GM18907 (cell line): ENCODE data around the gene SERPINC1.
"Not testable (repeated sequence)": the region's sequence is repeated elsewhere in the genome, so short reads cannot be mapped to it uniquely, and the experiment has no call there.

Source experiments
- ATAC-seq: cut with Tn5 transposase; IDR thresholded peaks from one replicate; pipeline ENCODE4 v1.9.1; 2021; ENCODE audit warnings: mild to moderate bottlenecking, moderate library complexity; ENCODE audit not compliant: unreplicated experiment

Gene SERPINC1

GRCh38 chr1:173917149-173917548, at the start of gene SERPINC1:
Gene SERPINC1, minus strand, starts transcription at chr1:173917327. Its CDS starts 68 bp downstream, at chr1:173917259.
- no peak for ATAC-seq

DNA sequence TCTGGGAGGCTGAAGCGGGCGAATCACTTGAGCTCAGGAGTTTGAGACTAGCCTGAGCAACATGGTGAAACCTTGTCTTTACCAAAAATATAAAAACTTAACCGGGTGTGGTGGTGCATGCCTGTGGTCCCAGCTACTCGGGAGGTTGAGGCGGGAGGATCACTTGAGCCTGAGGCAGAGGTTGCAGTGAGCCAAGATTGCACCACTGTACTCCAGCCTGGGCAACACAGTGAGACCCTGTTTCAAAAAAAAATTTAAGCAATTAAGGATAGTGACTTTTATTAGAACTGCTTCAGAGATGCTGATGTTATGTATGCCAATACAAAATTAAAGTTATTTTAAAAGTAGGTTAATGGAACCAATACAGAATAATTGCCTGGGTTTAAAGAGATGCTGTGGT, 48.8 kb upstream of the SERPINC1 start:
- not testable (repeated sequence) for ATAC-seq

DNA sequence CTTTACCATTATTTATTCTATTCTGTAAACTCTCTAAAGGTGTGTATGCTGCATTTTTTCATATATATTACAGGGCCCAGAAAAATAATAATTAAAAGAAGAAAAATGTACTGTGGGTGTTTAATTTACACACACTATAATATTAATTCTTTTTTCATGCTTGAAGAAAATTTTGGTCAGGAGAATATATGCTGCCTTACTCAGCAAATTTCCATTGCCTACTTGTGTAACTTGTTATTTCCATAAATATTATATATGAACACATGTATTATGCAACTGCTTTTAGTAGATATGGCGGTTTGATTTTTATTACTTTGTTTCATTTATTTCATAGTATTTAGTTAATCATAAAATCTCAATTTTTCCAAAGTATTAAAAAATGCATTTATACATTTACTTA, 46.4 kb upstream of the SERPINC1 start:
- ATAC-seq: no peak

- no peak for ATAC-seq
Measured at GRCh38 chr1:173960625-173961024, 43.5 kb upstream of the SERPINC1 start.

GRCh38 chr1:173954179-173954578, 37.1 kb upstream of the SERPINC1 start:
- ATAC-seq: no peak

DNA sequence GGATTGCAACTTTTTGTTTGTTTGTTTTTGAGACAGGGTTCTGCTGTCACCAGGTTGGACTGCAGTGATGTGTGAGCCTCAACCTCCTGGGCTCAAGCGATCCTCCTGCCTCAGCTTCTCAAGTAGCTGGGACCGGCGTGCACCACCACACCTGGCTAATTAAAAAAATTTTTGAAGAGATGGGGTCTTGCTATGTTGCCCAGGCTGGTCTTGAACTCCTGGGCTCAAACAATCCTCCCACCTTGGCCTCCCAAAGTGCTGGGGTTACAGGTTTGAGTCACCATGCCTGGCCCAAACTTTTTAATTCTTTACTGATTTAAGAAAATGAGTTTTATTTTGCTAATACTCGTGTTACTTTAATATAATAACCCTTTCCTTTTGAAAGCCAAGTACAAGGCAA, 31.5 kb upstream of the SERPINC1 start:
- no peak for ATAC-seq

DNA sequence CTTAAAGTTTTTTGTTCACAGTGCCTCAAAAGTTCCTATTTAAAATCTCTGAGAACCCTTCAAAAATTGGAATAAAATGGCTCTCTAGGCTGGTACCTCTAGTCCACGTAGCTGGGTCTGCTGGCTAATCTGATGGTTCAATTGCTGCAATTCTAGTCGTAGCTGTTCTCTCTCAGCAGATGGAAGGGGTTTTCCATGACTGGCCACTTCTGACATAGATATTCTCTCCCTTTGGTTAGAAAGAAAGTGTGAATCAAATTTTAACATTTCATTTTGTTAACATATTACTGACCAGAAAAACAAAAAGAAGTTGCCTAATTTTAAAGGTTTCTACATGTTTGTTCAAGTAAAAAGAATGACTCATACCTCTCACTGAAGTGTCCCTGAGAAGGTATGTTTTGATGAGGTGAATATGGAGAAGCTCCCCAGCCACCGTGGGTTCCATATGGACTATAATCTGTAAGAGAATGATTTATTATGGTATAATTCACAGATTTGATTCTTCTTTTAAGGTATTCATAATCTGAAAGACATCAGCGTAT, 29.3 kb upstream of the SERPINC1 start:
- no peak for ATAC-seq

DNA sequence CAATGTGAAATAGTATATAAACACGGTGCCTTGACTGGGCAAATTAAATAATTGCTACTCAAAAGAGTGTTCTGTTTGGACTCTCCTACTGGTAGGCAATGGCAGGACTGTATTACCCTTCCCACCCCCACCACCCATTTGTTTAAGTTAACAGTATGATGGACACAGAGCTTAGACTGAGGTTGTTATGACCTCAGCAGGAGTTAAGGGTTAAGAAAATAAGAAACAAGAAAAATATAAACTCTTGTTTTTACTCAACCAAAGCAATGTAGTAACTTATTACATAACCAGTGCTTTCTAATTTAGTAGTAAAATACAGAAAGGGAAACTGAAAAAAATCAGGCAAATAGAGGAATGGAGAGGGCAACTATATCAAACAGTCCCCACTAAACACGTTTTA, 19.9 kb upstream of the SERPINC1 start:
- ATAC-seq: peak; percentile 52

DNA sequence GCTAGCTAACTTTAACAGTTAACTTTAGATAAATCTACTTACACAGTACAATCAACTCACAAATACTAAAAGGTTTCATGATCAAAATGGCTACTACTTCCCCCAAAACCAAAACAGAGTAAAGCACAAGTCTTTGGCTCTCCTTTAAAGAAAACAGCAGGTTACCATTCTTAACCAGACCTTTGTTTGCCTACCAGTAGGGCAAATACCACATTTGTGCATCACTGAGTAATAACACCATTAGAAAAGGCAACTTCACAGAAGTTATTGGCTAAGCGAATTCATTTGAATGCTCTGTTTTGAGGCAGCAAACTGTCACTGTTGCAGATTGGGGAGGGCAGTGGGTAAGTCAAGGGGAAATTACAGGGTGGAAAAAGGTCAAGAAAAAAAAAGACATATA, 17.3 kb upstream of the SERPINC1 start:
- ATAC-seq: no peak

DNA sequence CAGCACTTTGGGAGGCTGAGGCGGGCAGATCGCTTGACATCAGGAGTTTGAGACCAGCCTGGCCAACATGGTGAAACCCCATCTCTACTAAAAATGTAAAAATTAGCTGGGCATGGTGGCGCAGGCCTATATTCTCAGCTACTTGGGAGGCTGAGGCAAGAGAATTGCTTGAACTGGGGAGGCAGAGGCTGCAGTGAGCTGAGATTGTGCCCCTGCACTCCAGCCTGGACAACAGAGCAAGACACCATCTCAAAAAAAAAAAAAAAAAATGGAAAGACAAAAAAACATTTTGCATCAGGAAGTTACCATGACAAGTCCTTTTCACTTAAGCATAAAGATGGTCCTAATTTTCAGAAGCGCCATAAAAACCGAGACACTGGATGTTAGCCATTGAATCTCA, 13.4 kb upstream of the SERPINC1 start:
- ATAC-seq: not testable (repeated sequence)

DNA sequence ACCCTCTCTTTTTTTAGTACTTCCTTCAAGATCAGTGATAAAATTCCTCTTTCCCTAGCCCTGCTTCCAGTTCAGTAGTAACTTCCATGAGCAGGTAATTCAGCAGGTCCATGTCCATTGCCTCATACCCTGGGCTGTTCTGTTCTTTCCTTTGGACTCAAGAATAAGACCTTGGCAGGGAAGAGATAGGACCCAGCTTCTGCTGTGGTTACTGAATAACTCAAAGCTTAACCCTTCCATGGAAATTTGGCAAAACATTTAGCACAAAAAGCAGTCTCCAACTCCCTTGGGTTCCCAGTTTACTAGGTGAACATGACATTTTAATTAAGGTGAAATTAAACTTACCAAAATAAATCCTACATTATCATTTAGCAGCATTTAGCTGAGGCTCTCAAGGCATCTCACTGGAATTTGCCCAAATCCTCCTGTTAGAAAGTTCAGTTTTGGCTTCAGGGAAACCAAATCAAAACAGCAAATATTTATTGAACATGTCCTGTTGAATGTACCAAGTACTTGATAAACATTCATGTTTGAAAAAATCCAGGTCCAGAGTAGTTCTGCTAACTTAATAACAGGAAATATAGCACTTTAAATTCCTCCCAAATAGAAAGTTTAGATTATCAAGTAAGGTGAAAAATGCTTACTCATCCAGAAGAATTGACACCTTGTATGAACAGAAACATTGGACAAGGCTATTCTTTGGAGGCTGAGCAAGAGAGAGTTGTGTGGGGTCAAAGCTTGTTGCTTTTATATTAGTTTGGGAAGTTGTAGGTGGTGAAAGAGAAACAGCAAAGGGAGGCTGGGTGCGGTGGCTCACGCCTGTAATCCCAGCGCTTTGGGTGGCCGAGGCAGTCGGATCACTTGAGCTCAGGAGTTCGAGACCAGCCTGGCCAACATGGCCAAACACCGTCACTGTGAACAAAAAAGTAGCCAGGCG, 8.4 kb upstream of the SERPINC1 start:
- ATAC-seq: no peak

DNA sequence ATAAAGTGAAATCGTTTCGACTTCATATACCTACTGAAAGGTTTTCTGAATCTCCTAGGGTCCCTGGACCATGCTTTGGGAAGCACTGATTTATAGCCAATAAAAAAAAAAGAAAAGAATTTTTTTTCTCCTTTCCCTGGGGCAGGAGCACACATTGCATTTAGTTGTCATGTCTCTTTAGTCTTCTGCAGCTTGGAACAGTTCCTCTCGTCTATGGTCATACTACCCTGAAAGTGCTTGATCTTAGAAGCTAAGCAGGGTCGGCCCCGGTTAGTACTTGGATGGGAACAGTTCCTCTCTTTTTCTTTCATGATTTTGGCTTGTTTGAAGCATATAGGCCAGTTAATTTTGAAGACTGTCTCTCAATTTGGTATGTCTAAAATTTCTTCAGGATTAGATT, 3.7 kb upstream of the SERPINC1 start:
- no peak for ATAC-seq

GRCh38 chr1:173917635-173918493, 737 bp upstream of the SERPINC1 start:
- ATAC-seq: no peak

GRCh38 chr1:173916667-173917066, 460 bp downstream of the SERPINC1 start:
- ATAC-seq: no peak

DNA sequence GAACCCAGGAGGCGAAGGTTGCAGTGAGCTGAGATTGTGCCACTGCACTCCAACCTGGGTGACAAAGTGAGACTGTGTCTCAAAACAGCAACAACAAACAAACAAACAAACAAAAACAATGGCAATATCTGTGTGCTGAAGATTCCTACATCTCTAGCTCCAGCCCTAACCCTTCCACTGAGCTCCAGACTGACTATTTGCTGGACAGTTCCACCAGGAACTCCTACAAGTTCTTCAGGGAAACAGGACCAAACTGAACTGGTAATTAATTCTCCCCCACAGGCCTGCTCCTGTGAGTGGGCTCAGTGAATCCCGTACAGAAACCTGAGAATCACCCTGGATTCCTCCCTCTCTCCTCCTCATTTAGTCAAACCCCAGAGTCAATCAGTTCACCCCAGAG, 1.5 kb downstream of the SERPINC1 start:
- no peak for ATAC-seq

DNA sequence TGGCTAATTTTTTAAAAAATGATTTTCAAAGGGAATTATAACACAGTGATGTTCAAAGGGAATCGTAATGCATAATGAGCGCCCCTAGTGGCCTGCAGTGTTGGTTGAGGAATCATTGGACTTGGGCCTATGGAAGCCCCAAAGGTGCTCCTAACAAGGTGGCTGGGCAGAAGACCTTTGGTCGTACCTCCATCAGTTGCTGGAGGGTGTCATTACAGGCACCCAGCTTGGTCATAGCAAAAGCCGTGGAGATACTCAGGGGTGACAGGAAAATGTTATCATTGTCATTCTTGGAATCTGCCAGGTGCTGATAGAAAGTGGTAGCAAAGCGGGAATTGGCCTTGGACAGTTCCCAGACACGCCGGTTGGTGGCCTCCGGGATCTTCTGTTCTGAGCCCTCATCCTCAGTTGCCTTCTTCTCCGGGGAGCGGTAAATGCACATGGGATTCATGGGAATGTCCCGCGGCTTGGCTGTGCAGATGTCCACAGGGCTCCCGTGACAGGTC, 2.7 kb downstream of the SERPINC1 start:
- ATAC-seq: no peak

GRCh38 chr1:173913111-173913510, 4.0 kb downstream of the SERPINC1 start:
- no peak for ATAC-seq

DNA sequence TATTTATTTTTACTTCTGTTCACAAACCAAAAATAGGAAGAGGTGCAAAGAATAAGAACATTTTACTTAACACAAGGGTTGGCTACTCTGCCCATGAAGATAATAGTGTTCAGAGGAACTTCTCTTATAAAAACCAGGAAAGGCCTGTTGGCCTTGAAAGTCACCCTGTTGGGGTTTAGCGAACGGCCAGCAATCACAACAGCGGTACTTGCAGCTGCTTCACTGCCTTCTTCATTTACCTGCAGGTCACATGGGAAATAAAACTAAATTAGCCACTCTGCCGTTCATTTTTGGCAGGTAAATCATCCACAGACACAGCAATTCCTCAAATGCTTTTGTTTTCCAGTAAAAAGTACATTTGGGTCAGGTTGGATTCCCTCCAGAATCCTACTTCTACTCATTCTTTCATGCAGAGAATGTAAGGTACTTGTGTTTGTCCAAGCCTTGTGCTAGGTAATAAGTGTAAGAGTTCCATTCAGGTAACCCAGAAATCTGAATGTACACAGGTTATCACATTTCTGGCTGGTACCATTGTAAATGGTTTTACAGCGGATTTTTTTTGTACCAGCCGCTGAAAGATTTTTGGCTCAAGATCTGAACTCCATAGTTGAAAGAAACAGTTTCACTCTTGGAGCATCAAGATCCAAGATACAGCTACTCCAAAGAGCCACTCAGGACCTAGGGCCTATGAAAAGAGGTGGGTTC, 13.1 kb downstream of the SERPINC1 start:
- no peak for ATAC-seq

DNA sequence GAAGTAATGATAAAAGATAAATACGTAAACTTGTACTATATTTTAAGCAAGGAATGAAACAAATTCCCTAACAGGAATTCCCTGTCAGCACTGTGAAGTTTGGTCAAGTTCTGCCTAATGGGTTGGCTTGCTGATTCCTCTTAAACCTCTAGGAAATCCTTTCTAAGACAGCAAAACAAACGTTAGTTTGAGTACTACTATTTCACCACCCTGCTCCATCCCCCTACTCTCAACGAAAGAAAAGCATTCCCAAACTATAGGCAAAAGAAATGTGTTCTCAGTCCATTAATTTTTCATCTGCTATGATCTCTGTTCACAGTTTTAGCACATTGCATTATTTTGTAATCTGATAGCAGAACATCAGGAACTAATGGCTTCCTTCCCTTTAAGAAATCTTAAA, 16.1 kb downstream of the SERPINC1 start:
- no peak for ATAC-seq

GRCh38 chr1:173900427-173900826, 16.7 kb downstream of the SERPINC1 start:
- ATAC-seq: no peak

GRCh38 chr1:173894189-173894588, 22.9 kb downstream of the SERPINC1 start:
- no peak for ATAC-seq
